Mucosa of stomach (tissue), 1 donor: ENCODE data around the gene CLN3.
"Not testable (repeated sequence)": the region's sequence is repeated elsewhere in the genome, so short reads cannot be mapped to it uniquely, and the experiment has no call there.

Source experiments
- H3K27me3 ChIP-seq: one replicate; pipeline ENCODE4 v1.7.0; 2013; ENCODE audit warnings: mild to moderate bottlenecking, low read length; ENCODE audit not compliant: control insufficient read depth, insufficient read depth
- H3K36me3 ChIP-seq: one replicate; pipeline ENCODE4 v1.7.0; 2013; ENCODE audit warnings: low read length; ENCODE audit not compliant: control insufficient read depth, insufficient read depth
- H3K4me1 ChIP-seq: one replicate; pipeline ENCODE4 v1.7.0; 2013; ENCODE audit warnings: mild to moderate bottlenecking, low read length; ENCODE audit not compliant: control insufficient read depth, insufficient read depth
- H3K4me3 ChIP-seq: one replicate; pipeline ENCODE4 v1.7.0; 2013; ENCODE audit warnings: low read length
- H3K9ac ChIP-seq: one replicate; pipeline ENCODE4 v1.7.0; 2013; ENCODE audit warnings: mild to moderate bottlenecking, low read length, moderate library complexity
- H3K9me3 ChIP-seq: one replicate; pipeline ENCODE4 v1.7.0; 2013; ENCODE audit warnings: mild to moderate bottlenecking, low read length, moderate library complexity; ENCODE audit not compliant: control insufficient read depth
- donor health status: Pancreatic carcinoma.

The CLN3 gene

GRCh38 chr16:28477311-28477920 lies 14.5 kb downstream of the CLN3 start:
- Histone ChIP-seq H3K9ac (no peak overlapping the region), H3K9me3 (no peaks in the 10 kb centered on the region), H3K4me3 (no peak overlapping the region), H3K36me3 (no peaks in the 10 kb centered on the region), H3K4me1 (peaks cover 26% of the 10 kb centered on the region), H3K27me3 (no peaks in the 10 kb centered on the region)

- no peak overlapping the region for H3K9ac ChIP-seq
- H3K9me3 ChIP-seq, result no peaks in the 10 kb centered on the region
- H3K4me3 ChIP-seq, result no peak overlapping the region
- H3K4me1 ChIP-seq, result peaks cover 8% of the 10 kb centered on the region
- H3K27me3 ChIP-seq, result no peaks in the 10 kb centered on the region
- H3K36me3 ChIP-seq, result no peaks in the 10 kb centered on the region
Measured at GRCh38 chr16:28475221-28475620, 16.7 kb downstream of the CLN3 start.

- H3K27me3 ChIP-seq, result no peaks in the 10 kb centered on the region
- H3K4me3 ChIP-seq, result no peak overlapping the region
- H3K9ac ChIP-seq, result no peak overlapping the region
- H3K4me1 ChIP-seq, result no peaks in the 10 kb centered on the region
- H3K36me3 ChIP-seq, result no peaks in the 10 kb centered on the region
- no peaks in the 10 kb centered on the region for H3K9me3 ChIP-seq
Measured at GRCh38 chr16:28473714-28474265, 18.1 kb downstream of the CLN3 start.

GRCh38 chr16:28447081-28447480 lies 44.8 kb downstream of the CLN3 start:
- H3K9ac ChIP-seq, result not testable (repeated sequence)

GRCh38 chr16:28446388-28446787 lies 45.5 kb downstream of the CLN3 start:
- not testable (repeated sequence) for H3K9ac ChIP-seq

More at GRCh38 chr16:28447081-28447480, 44.8 kb downstream of the CLN3 start:
- not testable (repeated sequence) for H3K27me3 ChIP-seq, H3K4me3 ChIP-seq, H3K4me1 ChIP-seq, H3K9me3 ChIP-seq, H3K36me3 ChIP-seq

GRCh38 chr16:28443943-28444342 lies 47.9 kb downstream of the CLN3 start:
- not testable (repeated sequence) for H3K36me3 ChIP-seq, H3K9ac ChIP-seq, H3K27me3 ChIP-seq, H3K9me3 ChIP-seq, H3K4me1 ChIP-seq, H3K4me3 ChIP-seq

More at GRCh38 chr16:28446388-28446787, 45.5 kb downstream of the CLN3 start:
- not testable (repeated sequence) for H3K4me3 ChIP-seq, H3K4me1 ChIP-seq, H3K9me3 ChIP-seq, H3K36me3 ChIP-seq, H3K27me3 ChIP-seq

- not testable (repeated sequence) for H3K4me3 ChIP-seq, H3K9ac ChIP-seq, H3K4me1 ChIP-seq, H3K9me3 ChIP-seq, H3K27me3 ChIP-seq, H3K36me3 ChIP-seq
Measured at GRCh38 chr16:28438899-28439298, 53.0 kb downstream of the CLN3 start.

- H3K4me3 ChIP-seq, H3K36me3 ChIP-seq, H3K9ac ChIP-seq, H3K9me3 ChIP-seq, H3K27me3 ChIP-seq, H3K4me1 ChIP-seq: not testable (repeated sequence)
Measured at GRCh38 chr16:28435340-28435739, 56.5 kb downstream of the CLN3 start.
